DND-41 (cell line): ENCODE results near the gene FYB2.

Source experiments
- ATAC-seq: fragments of 200-7000 bp; cut with Tn5 transposase; 3 replicates; pipeline ENCODE4 v1.9.1; 2021; ENCODE audit warnings: low read depth; ENCODE audit not compliant: insufficient read depth
- DNase-seq: peaks from one replicate; pipeline ENCODE4 v3.0.0-alpha.2; 2020
- H2AFZ ChIP-seq: 2 replicates; pipeline ENCODE4 v1.6.0; 2012; ENCODE audit warnings: low read depth, low read length
- H3K27ac ChIP-seq: 2 replicates; pipeline ENCODE4 v1.5.1; 2012; ENCODE audit warnings: low read length, inconsistent platforms
- H3K27me3 ChIP-seq: fragments of 200-600 bp; sonication (generic); 2 replicates; pipeline ENCODE4 v1.6.0; 2012; ENCODE audit warnings: low read length, mild to moderate bottlenecking, inconsistent platforms; ENCODE audit not compliant: insufficient read depth, poor library complexity
- H3K36me3 ChIP-seq: 2 replicates; pipeline ENCODE4 v1.5.1; 2012; ENCODE audit warnings: low read length, inconsistent platforms; ENCODE audit not compliant: insufficient read depth
- H3K4me1 ChIP-seq: 2 replicates; pipeline ENCODE4 v1.5.1; 2012; ENCODE audit warnings: mild to moderate bottlenecking, low read length; ENCODE audit not compliant: insufficient read depth
- H3K4me2 ChIP-seq: 2 replicates; pipeline ENCODE4 v1.6.0; 2012; ENCODE audit warnings: mild to moderate bottlenecking, moderate library complexity, low read length, inconsistent platforms; ENCODE audit not compliant: insufficient read depth
- H3K4me3 ChIP-seq, 2 experiments: fragments of 200-600 bp in 1 of 2; shearing (Covaris generic) in 1 of 2; 2 replicates each; pipeline ENCODE4 v1.5.1; 2012 to 2016; ENCODE audit warnings: inconsistent platforms in 2 of 2, low read length in 2 of 2, mild to moderate bottlenecking in 2 of 2, low read depth in 1 of 2, moderate library complexity in 1 of 2
- H3K79me2 ChIP-seq: 2 replicates; pipeline ENCODE4 v1.6.0; 2012; ENCODE audit warnings: low read length, inconsistent platforms; ENCODE audit not compliant: insufficient read depth
- H3K9ac ChIP-seq: 2 replicates; pipeline ENCODE4 v1.6.0; 2012; ENCODE audit warnings: low read depth, mild to moderate bottlenecking, inconsistent platforms, low read length, moderate library complexity
- H3K9me3 ChIP-seq: 2 replicates; pipeline ENCODE4 v1.5.1; 2012; ENCODE audit warnings: low read length, moderate library complexity, mild to moderate bottlenecking, inconsistent platforms; ENCODE audit not compliant: insufficient read depth, severe bottlenecking
- H4K20me1 ChIP-seq: 2 replicates; pipeline ENCODE4 v1.6.0; 2012; ENCODE audit warnings: low read length; ENCODE audit not compliant: insufficient read depth
- CTCF ChIP-seq: IDR thresholded peaks from 2 replicates; pipeline ENCODE4 v1.5.1; 2012; ENCODE audit warnings: borderline replicate concordance, low read length, moderate library complexity, mild to moderate bottlenecking; ENCODE audit not compliant: poor library complexity, severe bottlenecking; ENCODE audit errors: extremely low read depth
- EZH2 ChIP-seq: IDR thresholded peaks from 3 replicates; pipeline ENCODE4 v1.6.1; 2012; ENCODE audit warnings: borderline replicate concordance, low read depth, mild to moderate bottlenecking, moderate library complexity, low read length, inconsistent platforms; ENCODE audit not compliant: severe bottlenecking

The FYB2 gene

GRCh38 chr1:56864430-56864829 is 45.2 kb upstream of the FYB2 start:
- Histone ChIP-seq H3K9me3 (no peaks in the 10 kb centered on the region), H3K4me1 (no peaks in the 10 kb centered on the region), H3K27ac (no peak overlapping the region), H2AFZ (no peak overlapping the region), H3K36me3 (no peaks in the 10 kb centered on the region), H4K20me1 (no peaks in the 10 kb centered on the region), H3K9ac (no peak overlapping the region), H3K4me2 (no peak overlapping the region), H3K4me3 (no peak overlapping the region), H3K27me3 (peaks cover 6% of the 10 kb centered on the region), H3K79me2 (no peaks in the 10 kb centered on the region)
- no peak for ATAC-seq
- no peak for DNase-seq
- TF ChIP-seq CTCF (no peak), EZH2 (no peak)

GRCh38 chr1:56863265-56863992 is 44.2 kb upstream of the FYB2 start:
- Histone ChIP-seq H3K4me1 (no peaks in the 10 kb centered on the region), H3K9ac (no peak overlapping the region), H3K4me2 (no peak overlapping the region), H3K79me2 (no peaks in the 10 kb centered on the region), H3K27me3 (peaks cover 6% of the 10 kb centered on the region), H2AFZ (no peak overlapping the region), H4K20me1 (no peaks in the 10 kb centered on the region), H3K4me3 (no peak overlapping the region), H3K36me3 (no peaks in the 10 kb centered on the region), H3K9me3 (no peaks in the 10 kb centered on the region), H3K27ac (no peak overlapping the region)
- ATAC-seq = no peak
- DNase-seq = no peak
- TF ChIP-seq EZH2 = no peak

DNA sequence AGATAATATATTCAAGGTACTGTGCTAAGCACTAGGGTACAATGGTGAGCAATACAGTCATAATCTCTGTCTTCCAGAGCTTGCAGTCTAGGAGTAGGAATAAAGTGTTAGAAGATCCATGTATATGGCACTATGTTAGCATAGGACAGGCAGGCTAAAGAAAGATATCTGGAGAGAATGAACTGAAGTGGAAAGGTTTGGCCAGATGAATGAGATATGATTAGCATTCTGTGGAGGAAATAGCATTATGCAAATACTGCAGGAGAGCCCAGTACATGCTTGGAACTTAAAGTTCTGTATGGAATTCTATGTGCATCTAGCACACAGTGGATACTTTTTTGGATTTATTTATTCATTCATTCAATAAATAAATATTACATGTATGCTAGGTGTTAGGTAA is 40.1 kb upstream of the FYB2 start:
- no peaks in the 10 kb centered on the region for H3K9me3 ChIP-seq
- no peaks in the 10 kb centered on the region for H3K79me2 ChIP-seq
- H3K4me2 ChIP-seq = no peak overlapping the region
- H3K27me3 ChIP-seq = peaks cover 6% of the 10 kb centered on the region
- no peak overlapping the region for H2AFZ ChIP-seq
- H3K27ac ChIP-seq = no peak overlapping the region
- no peak for DNase-seq
- H3K4me1 ChIP-seq = no peaks in the 10 kb centered on the region
- H3K36me3 ChIP-seq = no peaks in the 10 kb centered on the region
- no peaks in the 10 kb centered on the region for H4K20me1 ChIP-seq
- H3K9ac ChIP-seq = no peak overlapping the region
- no peak for ATAC-seq
- TF ChIP-seq CTCF (no peak), EZH2 (no peak)
- no peak overlapping the region for H3K4me3 ChIP-seq

GRCh38 chr1:56856186-56856585 is 37.0 kb upstream of the FYB2 start:
- Histone ChIP-seq H3K4me2 (no peak overlapping the region), H3K27ac (no peak overlapping the region), H3K9me3 (no peaks in the 10 kb centered on the region), H2AFZ (no peak overlapping the region), H3K4me3 (no peak overlapping the region), H3K79me2 (no peaks in the 10 kb centered on the region), H3K36me3 (no peaks in the 10 kb centered on the region), H3K9ac (no peak overlapping the region), H4K20me1 (no peaks in the 10 kb centered on the region), H3K4me1 (no peaks in the 10 kb centered on the region), H3K27me3 (peaks cover 4% of the 10 kb centered on the region)
- TF ChIP-seq EZH2 (no peak), CTCF (no peak)
- DNase-seq (no peak), ATAC-seq (no peak)
